Activated CD8-positive, alpha-beta T cell treated with anti-CD3 and anti-CD28 coated beads for 36 hours (primary cell): ENCODE results near the gene CAPN5. TPM values are rescaled to one million over a fixed set of nuclear protein-coding genes. Genes with fewer than 3 reads are reported as not detected.

Source experiments
- ATAC-seq: fragments of 200-7000 bp; cut with Tn5 transposase; one replicate; pipeline ENCODE4 v1.10.0; 2021; ENCODE audit warnings: mild to moderate bottlenecking, moderate library complexity
- CTCF ChIA-PET: fragments of 350-600 bp; sonication (Branson Sonifier 250); formaldehyde crosslinking; loops from one replicate; lab custom pipeline; 2021; ENCODE audit warnings: antibody characterized with exemption; lab: Charles Lee
- POLR2A ChIA-PET: fragments of 350-600 bp; sonication (Branson Sonifier 250); formaldehyde crosslinking; loops from one replicate; lab custom pipeline; 2021; ENCODE audit warnings: antibody characterized with exemption; lab: Charles Lee
- DNase-seq: peaks from one replicate; pipeline ENCODE4 v3.0.0-alpha.2; 2020
- H3K27ac Mint-ChIP-seq: one replicate; pipeline ENCODE4 v1.8.0; 2021; ENCODE audit warnings: mild to moderate bottlenecking, mixed read lengths
- H3K27me3 Mint-ChIP-seq: one replicate; pipeline ENCODE4 v1.8.0; 2021; ENCODE audit warnings: mixed read lengths
- H3K36me3 Mint-ChIP-seq: one replicate; pipeline ENCODE4 v1.8.0; 2021; ENCODE audit warnings: low read depth, mixed read lengths
- H3K4me1 Mint-ChIP-seq: one replicate; pipeline ENCODE4 v1.8.0; 2021; ENCODE audit warnings: low read depth, mixed read lengths
- H3K4me3 Mint-ChIP-seq: one replicate; pipeline ENCODE4 v1.8.0; 2021; ENCODE audit warnings: mild to moderate bottlenecking, moderate library complexity, mixed read lengths
- H3K9me3 Mint-ChIP-seq: one replicate; pipeline ENCODE4 v1.8.0; 2021; ENCODE audit warnings: mixed read lengths
- CTCF ChIP-seq: fragments of 200-600 bp; IDR thresholded peaks from one replicate; pipeline ENCODE4 v1.8.0; 2022; ENCODE audit warnings: antibody characterized with exemption, mild to moderate bottlenecking
- intact Hi-C: fragments of 100-400 bp; cut with micrococcal nuclease; formaldehyde crosslinking; loops from one replicate; pipeline ENCODE4 v1.10.0; 2022
- total RNA-seq, 2 experiments: library from RNA; stranded (reverse); gene quantifications; one replicate each; pipeline ENCODE4 v1.2.3, GENCODE V29; 2021

The CAPN5 gene
- total RNA-seq, 2 experiments from 2014 or later, result 1.6 to 2.2 TPM

DNA sequence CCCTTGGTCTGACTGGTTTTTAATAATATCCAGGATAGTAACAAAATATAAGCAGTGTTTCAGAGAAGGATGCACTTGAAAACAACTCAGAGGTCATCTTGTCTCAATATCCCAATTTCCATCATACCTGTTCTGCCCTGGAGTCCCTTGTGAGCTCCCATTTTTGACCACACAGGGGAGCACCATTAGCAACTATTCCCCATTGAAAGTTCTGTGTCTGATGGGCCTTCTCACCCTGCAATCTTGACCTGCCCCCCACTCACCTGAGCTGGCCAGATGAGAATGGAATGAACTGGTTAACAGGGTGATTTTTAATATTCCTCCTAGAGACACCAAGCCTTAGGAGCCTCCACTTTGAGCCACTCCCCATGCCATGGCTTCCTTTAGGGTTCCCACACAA, 3.8 kb upstream of the CAPN5 start:
- intact Hi-C loops, result no loop called here
- H3K27me3 Mint-ChIP-seq, result no peaks in the 10 kb centered on the region
- POLR2A ChIA-PET, result interaction anchor here (0.7 to 1.5 kb wide), 2 partner anchors 20 to 41 kb away, joined by 3 read pairs; no protein-coding TSS in a partner anchor
- peaks cover 13% of the 10 kb centered on the region for H3K4me1 Mint-ChIP-seq
- no peak for ATAC-seq
- H3K4me3 Mint-ChIP-seq, result no peak overlapping the region
- TF ChIP-seq CTCF, result no peak
- H3K27ac Mint-ChIP-seq, result no peak overlapping the region
- H3K9me3 Mint-ChIP-seq, result peaks cover 5% of the 10 kb centered on the region
- DNase-seq, result no peak
- CTCF ChIA-PET, result interaction anchor here (0.7 to 5.0 kb wide), 3 partner anchors 15 to 131 kb away, joined by 3 to 35 read pairs (median 6); no protein-coding TSS in a partner anchor
- H3K36me3 Mint-ChIP-seq, result no peaks in the 10 kb centered on the region

GRCh38 chr11:77063407-77063806, 3.4 kb upstream of the CAPN5 start:
- Mint-ChIP-seq H3K27ac (no peak overlapping the region), H3K36me3 (no peaks in the 10 kb centered on the region), H3K4me3 (no peak overlapping the region), H3K9me3 (peaks cover 5% of the 10 kb centered on the region), H3K27me3 (no peaks in the 10 kb centered on the region), H3K4me1 (peaks cover 16% of the 10 kb centered on the region)
- ChIA-PET CTCF (interaction anchor here (0.7 to 5.0 kb wide), 4 partner anchors 15 to 144 kb away, joined by 3 to 35 read pairs (median 8); no protein-coding TSS in a partner anchor), POLR2A (interaction anchor here (1.5 kb wide), 1 partner anchor 20 kb away, joined by 3 read pairs; no protein-coding TSS in a partner anchor)
- TF ChIP-seq CTCF, result no peak
- no peak for ATAC-seq
- DNase-seq, result no peak
- intact Hi-C loops, result no loop called here

GRCh38 chr11:77063861-77064260, 2.9 kb upstream of the CAPN5 start:
- H3K4me3 Mint-ChIP-seq, result no peak overlapping the region
- ATAC-seq (no peak), DNase-seq (no peak)
- no peaks in the 10 kb centered on the region for H3K36me3 Mint-ChIP-seq
- no peak for TF ChIP-seq CTCF
- peaks cover 5% of the 10 kb centered on the region for H3K9me3 Mint-ChIP-seq
- intact Hi-C loops, result no loop called here
- no peaks in the 10 kb centered on the region for H3K27me3 Mint-ChIP-seq
- ChIA-PET CTCF (interaction anchor here (1.0 to 5.0 kb wide), 4 partner anchors 16 to 144 kb away, joined by 3 to 35 read pairs (median 8); no protein-coding TSS in a partner anchor), POLR2A (interaction anchor here (1.5 kb wide), 1 partner anchor 19 kb away, joined by 3 read pairs; no protein-coding TSS in a partner anchor)
- peaks cover 16% of the 10 kb centered on the region for H3K4me1 Mint-ChIP-seq
- no peak overlapping the region for H3K27ac Mint-ChIP-seq

GRCh38 chr11:77064648-77065217, 2.0 kb upstream of the CAPN5 start:
- Mint-ChIP-seq H3K4me1 (peaks cover 16% of the 10 kb centered on the region), H3K27ac (no peak overlapping the region), H3K36me3 (no peaks in the 10 kb centered on the region), H3K27me3 (no peaks in the 10 kb centered on the region), H3K4me3 (no peak overlapping the region), H3K9me3 (peaks cover 5% of the 10 kb centered on the region)
- intact Hi-C loops, result no loop called here
- ATAC-seq (no peak), DNase-seq (no peak)
- no peak for TF ChIP-seq CTCF
- ChIA-PET POLR2A (interaction anchor here (0.6 to 2.2 kb wide), 2 partner anchors 18 to 275 kb away, joined by 3 to 7 read pairs; no protein-coding TSS in a partner anchor), CTCF (interaction anchor here (1.0 to 5.0 kb wide), 5 partner anchors 17 to 145 kb away, joined by 3 to 35 read pairs (median 5); no protein-coding TSS in a partner anchor)

- no peak for ATAC-seq
These were observed 918 bp upstream of the CAPN5 start for GRCh38 chr11:77065878-77066228.

More at GRCh38 chr11:77065878-77066228, 918 bp upstream of the CAPN5 start:
- Mint-ChIP-seq H3K27me3 (no peaks in the 10 kb centered on the region), H3K36me3 (no peaks in the 10 kb centered on the region), H3K4me3 (peak overlapping the region; percentile 77), H3K4me1 (peaks cover 16% of the 10 kb centered on the region), H3K9me3 (peaks cover 5% of the 10 kb centered on the region), H3K27ac (peak overlapping the region; percentile 64)
- intact Hi-C loops, result no loop called here
- ChIA-PET POLR2A (interaction anchor here (2.2 kb wide), 1 partner anchor 17 kb away, joined by 7 read pairs; no protein-coding TSS in a partner anchor), CTCF (interaction anchor here (0.5 to 5.0 kb wide), 5 partner anchors 12 to 146 kb away, joined by 3 to 35 read pairs (median 5); no protein-coding TSS in a partner anchor)
- DNase-seq, result peak; percentile 39
- no peak for TF ChIP-seq CTCF
